ENCODE data around the gene NPM1. TPM values are rescaled to one million over a fixed set of nuclear protein-coding genes. Genes with fewer than 3 reads are reported as not detected.
A peak's percentile ranks its signal among the peaks of the same experiment; 100 is the strongest.
"Not testable (repeated sequence)": the region's sequence is repeated elsewhere in the genome, so short reads cannot be mapped to it uniquely, and the experiment has no call there.

The NPM1 gene
- total RNA-seq, 2 donors from 2014 or later = 310 to 501 TPM

GRCh38 chr5:171369898-171370297 lies 17.8 kb upstream of the NPM1 start:
- intact Hi-C loops (cut with DNase I) = no loop called here
- DNase-seq = no peak
- WGBS, 2 donors = 86 to 96% methylated on average over 3 to 4 of the region's 4 CpGs
- Histone ChIP-seq H3K4me3 (no peak overlapping the region), H3K27me3 (no peaks in the 10 kb centered on the region), H3K9me3 (no peaks in the 10 kb centered on the region), H3K27ac (no peak overlapping the region), H3K36me3 (replicated peaks in 1 of 2; ENCODE audit: insufficient read depth in 1 of 2, low read depth in 2 of 2) (no peaks in the 10 kb centered on the region), H3K4me1 (no peaks in the 10 kb centered on the region)
- TF ChIP-seq POLR2A (IDR thresholded peaks at IDR 0.05) (no peak), CTCF (IDR thresholded peaks at IDR 0.05) (no peak)
- ATAC-seq = no peak

- H3K4me1 ChIP-seq; intact Hi-C loops (cut with DNase I); H3K9me3 ChIP-seq; H3K36me3 ChIP-seq (replicated peaks in 1 of 2; ENCODE audit: insufficient read depth in 1 of 2, low read depth in 2 of 2); DNase-seq; H3K27me3 ChIP-seq; H3K4me3 ChIP-seq; H3K27ac ChIP-seq; ATAC-seq: not testable (repeated sequence)
- TF ChIP-seq CTCF (IDR thresholded peaks at IDR 0.05) = peak in 3 of 7 experiments; percentile 2 to 19 (median 9)
- 27 to 39% methylated on average over 10 of the region's 10 CpGs for WGBS, 2 donors
These were observed 16.8 kb upstream of the NPM1 start for GRCh38 chr5:171370881-171371280.

- no peaks in the 10 kb centered on the region for H3K9me3 ChIP-seq
- no peak for ATAC-seq
- TF ChIP-seq POLR2A (IDR thresholded peaks at IDR 0.05) (no peak), CTCF (IDR thresholded peaks at IDR 0.05) (no peak)
- no peak overlapping the region for H3K27ac ChIP-seq
- H3K4me3 ChIP-seq = no peak overlapping the region
- intact Hi-C loops (cut with DNase I) = no loop called here
- H3K4me1 ChIP-seq = no peaks in the 10 kb centered on the region
- DNase-seq = no peak
- H3K36me3 ChIP-seq (replicated peaks in 1 of 2; ENCODE audit: insufficient read depth in 1 of 2, low read depth in 2 of 2) = no peaks in the 10 kb centered on the region
- no peaks in the 10 kb centered on the region for H3K27me3 ChIP-seq
- WGBS, 2 donors = 78% methylated on average over 9 to 13 of the region's 13 CpGs
These were observed 16.3 kb upstream of the NPM1 start for GRCh38 chr5:171371326-171371725.

GRCh38 chr5:171379961-171380360 lies 7.7 kb upstream of the NPM1 start:
- WGBS, 2 donors = 83 to 96% methylated on average over 7 of the region's 7 CpGs
- no peak for DNase-seq
- H3K36me3 ChIP-seq (replicated peaks in 1 of 2; ENCODE audit: insufficient read depth in 1 of 2, low read depth in 2 of 2) = no peaks in the 10 kb centered on the region
- no peak overlapping the region for H3K4me3 ChIP-seq
- no peaks in the 10 kb centered on the region for H3K9me3 ChIP-seq
- TF ChIP-seq POLR2A (IDR thresholded peaks at IDR 0.05) (no peak), CTCF (IDR thresholded peaks at IDR 0.05) (no peak)
- H3K27me3 ChIP-seq = no peaks in the 10 kb centered on the region
- intact Hi-C loops (cut with DNase I) = no loop called here
- no peak for ATAC-seq
- H3K27ac ChIP-seq = no peak overlapping the region
- no peaks in the 10 kb centered on the region for H3K4me1 ChIP-seq

- H3K36me3 ChIP-seq (replicated peaks in 1 of 2; ENCODE audit: insufficient read depth in 1 of 2, low read depth in 2 of 2); H3K4me3 ChIP-seq; H3K27me3 ChIP-seq; intact Hi-C loops (cut with DNase I); H3K4me1 ChIP-seq; DNase-seq; H3K9me3 ChIP-seq; H3K27ac ChIP-seq; ATAC-seq: not testable (repeated sequence)
- 84 to 92% methylated on average over 9 of the region's 9 CpGs for WGBS, 2 donors
These were observed 3.2 kb upstream of the NPM1 start for GRCh38 chr5:171384416-171384815.

- 78 to 84% methylated on average over 3 of the region's 3 CpGs for WGBS, 2 donors
- H3K9me3 ChIP-seq; H3K36me3 ChIP-seq (replicated peaks in 1 of 2; ENCODE audit: insufficient read depth in 1 of 2, low read depth in 2 of 2); H3K27me3 ChIP-seq; H3K4me3 ChIP-seq; intact Hi-C loops (cut with DNase I); DNase-seq; ATAC-seq; H3K27ac ChIP-seq: not testable (repeated sequence)
- peaks cover 13% of the 10 kb centered on the region for H3K4me1 ChIP-seq
These were observed 2.6 kb upstream of the NPM1 start for GRCh38 chr5:171384999-171385398.
